Subcutaneous abdominal adipose tissue (tissue), 5 donors: ENCODE data around the gene RASAL2.
"Not testable (repeated sequence)": the region's sequence is repeated elsewhere in the genome, so short reads cannot be mapped to it uniquely, and the experiment has no call there.

ENCODE experiments used
- H3K27ac ChIP-seq: one replicate; pipeline ENCODE4 v1.7.0; 2013; ENCODE audit warnings: low read depth, mild to moderate bottlenecking, inconsistent platforms, low read length, moderate library complexity
- H3K27me3 ChIP-seq, 5 donors: one replicate each; pipeline ENCODE4 v1.7.0; 2013; ENCODE audit warnings: low read length in 5 of 5, inconsistent platforms in 1 of 5; ENCODE audit not compliant: control insufficient read depth in 5 of 5, insufficient read depth in 4 of 5
- H3K36me3 ChIP-seq, 5 donors: one replicate each; pipeline ENCODE4 v1.7.0; 2013; ENCODE audit warnings: low read length in 5 of 5; ENCODE audit not compliant: control insufficient read depth in 5 of 5, insufficient read depth in 5 of 5
- H3K4me1 ChIP-seq, 5 donors: one replicate each; pipeline ENCODE4 v1.7.0; 2013; ENCODE audit warnings: low read length in 5 of 5, mild to moderate bottlenecking in 3 of 5, moderate library complexity in 1 of 5; ENCODE audit not compliant: control insufficient read depth in 5 of 5, insufficient read depth in 5 of 5
- H3K4me3 ChIP-seq, 5 donors: one replicate each; pipeline ENCODE4 v1.7.0; 2013; ENCODE audit warnings: low read length in 5 of 5, low read depth in 1 of 5
- H3K9ac ChIP-seq, 5 donors: one replicate each; pipeline ENCODE4 v1.7.0; 2013; ENCODE audit warnings: low read length in 5 of 5, mild to moderate bottlenecking in 4 of 5, moderate library complexity in 3 of 5
- H3K9me3 ChIP-seq, 5 donors: one replicate each; pipeline ENCODE4 v1.7.0; 2013; ENCODE audit warnings: low read length in 5 of 5; ENCODE audit not compliant: control insufficient read depth in 5 of 5
- donor health status: healthy.
- donor health status: healthy.
- donor health status: healthy.
- donor health status: healthy.
- donor health status: healthy.

RASAL2 gene

DNA sequence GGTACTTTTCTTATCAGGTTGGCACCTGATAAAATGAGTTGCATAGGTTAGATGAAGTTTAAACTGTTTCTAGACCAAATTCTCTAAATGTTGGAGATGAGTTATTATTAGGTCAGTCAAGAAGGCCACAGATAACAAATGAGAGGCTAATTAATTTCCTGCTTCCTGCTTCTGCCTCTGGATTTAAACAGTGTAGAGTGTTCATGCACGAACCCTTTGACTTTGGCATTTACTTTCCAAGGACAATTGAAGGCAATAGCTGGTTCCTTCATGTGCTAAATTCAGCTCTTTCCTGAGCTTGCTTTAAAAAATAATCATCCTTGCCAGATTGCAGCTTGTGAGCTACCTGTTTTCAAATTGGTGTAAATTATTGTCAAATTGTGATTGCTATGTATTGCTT is 80.6 kb downstream of the RASAL2 start:
- no peak overlapping the region for H3K27ac ChIP-seq
- no peaks in the 10 kb centered on the region for H3K36me3 ChIP-seq
- no peak overlapping the region for H3K4me3 ChIP-seq
- H3K4me1 ChIP-seq: peaks cover 0 to 15% (median 0%) of the 10 kb centered on the region in 5 donors
- no peaks in the 10 kb centered on the region for H3K27me3 ChIP-seq
- no peaks in the 10 kb centered on the region for H3K9me3 ChIP-seq
- H3K9ac ChIP-seq: no peak overlapping the region

- Histone ChIP-seq H3K27me3 (no peaks in the 10 kb centered on the region), H3K9me3 (no peaks in the 10 kb centered on the region), H3K4me3 (no peak overlapping the region), H3K9ac (no peak overlapping the region), H3K27ac (no peak overlapping the region), H3K4me1 (peaks cover 0 to 4% (median 0%) of the 10 kb centered on the region in 5 donors), H3K36me3 (no peaks in the 10 kb centered on the region)
These were observed 86.5 kb downstream of the RASAL2 start for GRCh38 chr1:178180405-178180804.

- no peaks in the 10 kb centered on the region for H3K27me3 ChIP-seq
- no peaks in the 10 kb centered on the region for H3K36me3 ChIP-seq
- H3K9ac ChIP-seq: no peak overlapping the region
These were observed 89.9 kb downstream of the RASAL2 start for GRCh38 chr1:178183796-178184195.

DNA sequence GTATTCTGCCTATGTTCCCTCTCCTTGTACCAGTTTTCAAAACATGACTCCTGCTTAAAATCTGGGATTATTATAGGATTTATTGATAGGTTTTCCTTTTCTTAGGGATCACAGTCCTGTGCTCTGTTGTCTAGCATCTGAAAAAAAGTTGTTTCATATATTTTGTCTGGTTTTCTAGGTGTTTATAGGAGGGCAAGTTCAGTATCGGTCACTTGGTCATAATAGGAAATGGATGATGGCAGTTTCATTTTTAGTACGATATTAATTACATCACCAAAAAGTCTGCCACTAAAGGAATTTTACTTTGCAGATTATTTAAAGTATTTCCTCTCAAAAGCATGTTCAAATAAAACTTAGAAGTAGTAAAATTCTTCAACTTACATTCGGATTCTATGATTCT is 94.4 kb downstream of the RASAL2 start:
- no peaks in the 10 kb centered on the region for H3K27me3 ChIP-seq
- H3K9ac ChIP-seq: peak overlapping the region in 1 of 5 donors; percentile 42
- no peaks in the 10 kb centered on the region for H3K9me3 ChIP-seq
- H3K36me3 ChIP-seq: no peaks in the 10 kb centered on the region
- no peak overlapping the region for H3K27ac ChIP-seq
- peak overlapping the region in 4 of 5 donors; percentile 5 to 22 (median 13) for H3K4me3 ChIP-seq
- H3K4me1 ChIP-seq: peaks cover 0 to 11% (median 0%) of the 10 kb centered on the region in 5 donors

More at GRCh38 chr1:178183796-178184195, 89.9 kb downstream of the RASAL2 start:
- no peaks in the 10 kb centered on the region for H3K9me3 ChIP-seq
- no peak overlapping the region for H3K27ac ChIP-seq
- peaks cover 0 to 5% (median 0%) of the 10 kb centered on the region in 5 donors for H3K4me1 ChIP-seq
- H3K4me3 ChIP-seq: no peak overlapping the region

- H3K4me3 ChIP-seq: no peak overlapping the region
- no peak overlapping the region for H3K9ac ChIP-seq
- H3K27me3 ChIP-seq: no peaks in the 10 kb centered on the region
- H3K27ac ChIP-seq: no peak overlapping the region
- H3K4me1 ChIP-seq: peaks cover 0 to 11% (median 0%) of the 10 kb centered on the region in 5 donors
- H3K36me3 ChIP-seq: no peaks in the 10 kb centered on the region
- no peaks in the 10 kb centered on the region for H3K9me3 ChIP-seq
These were observed 95.9 kb downstream of the RASAL2 start for GRCh38 chr1:178189814-178190213.

DNA sequence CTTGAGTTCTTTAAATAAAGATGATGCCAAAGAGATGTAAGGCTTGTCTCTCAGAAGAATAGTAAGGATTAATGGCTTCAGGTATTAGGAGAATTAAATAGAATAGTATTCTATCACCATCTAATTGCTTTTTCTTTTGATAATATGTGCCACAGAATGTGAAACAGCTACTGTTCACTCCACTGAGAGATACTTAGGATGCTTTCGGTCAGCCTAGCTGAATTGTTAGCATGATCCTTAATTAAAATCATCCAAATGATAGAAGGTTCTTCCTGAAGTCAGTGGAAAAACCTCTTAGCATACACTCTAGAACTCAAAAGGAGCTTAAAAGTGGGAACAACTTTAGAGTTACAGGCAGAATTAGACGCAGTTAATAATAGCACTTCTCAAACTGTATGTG is 97.0 kb downstream of the RASAL2 start:
- Histone ChIP-seq H3K9ac (no peak overlapping the region), H3K27me3 (no peaks in the 10 kb centered on the region), H3K36me3 (no peaks in the 10 kb centered on the region), H3K9me3 (no peaks in the 10 kb centered on the region), H3K4me3 (no peak overlapping the region), H3K27ac (no peak overlapping the region), H3K4me1 (peaks cover 0 to 10% (median 0%) of the 10 kb centered on the region in 5 donors)

DNA sequence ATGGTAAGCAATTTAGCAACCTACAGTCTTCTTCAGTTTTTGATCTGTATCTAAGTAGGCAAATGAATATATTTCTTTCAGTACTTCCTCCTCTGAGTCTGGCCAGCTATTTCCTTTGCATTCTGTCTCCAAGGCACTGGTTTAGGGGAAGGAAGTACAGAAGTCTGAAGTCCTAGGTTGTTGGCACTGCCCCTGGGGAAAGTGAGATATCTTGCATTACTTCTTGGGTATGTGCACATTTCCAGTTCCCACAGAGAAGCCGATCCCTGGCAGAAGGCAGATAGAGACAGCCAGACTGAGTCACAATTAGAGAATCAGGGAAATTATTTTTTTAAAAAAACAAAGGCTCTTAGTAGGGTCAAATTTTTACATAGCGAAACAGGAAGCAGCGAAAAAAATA is 98.8 kb downstream of the RASAL2 start:
- H3K36me3 ChIP-seq: no peaks in the 10 kb centered on the region
- H3K9me3 ChIP-seq: no peaks in the 10 kb centered on the region
- no peak overlapping the region for H3K27ac ChIP-seq
- no peak overlapping the region for H3K9ac ChIP-seq
- peaks cover 0 to 10% (median 0%) of the 10 kb centered on the region in 5 donors for H3K4me1 ChIP-seq
- no peaks in the 10 kb centered on the region for H3K27me3 ChIP-seq
- no peak overlapping the region for H3K4me3 ChIP-seq

- Histone ChIP-seq H3K4me3 (no peak overlapping the region), H3K36me3 (no peaks in the 10 kb centered on the region), H3K27me3 (no peaks in the 10 kb centered on the region), H3K9me3 (peaks cover 0 to 4% (median 4%) of the 10 kb centered on the region in 5 donors), H3K27ac (no peak overlapping the region), H3K9ac (no peak overlapping the region), H3K4me1 (peaks cover 0 to 10% (median 0%) of the 10 kb centered on the region in 5 donors)
These were observed 102.7 kb downstream of the RASAL2 start for GRCh38 chr1:178196631-178197030.

DNA sequence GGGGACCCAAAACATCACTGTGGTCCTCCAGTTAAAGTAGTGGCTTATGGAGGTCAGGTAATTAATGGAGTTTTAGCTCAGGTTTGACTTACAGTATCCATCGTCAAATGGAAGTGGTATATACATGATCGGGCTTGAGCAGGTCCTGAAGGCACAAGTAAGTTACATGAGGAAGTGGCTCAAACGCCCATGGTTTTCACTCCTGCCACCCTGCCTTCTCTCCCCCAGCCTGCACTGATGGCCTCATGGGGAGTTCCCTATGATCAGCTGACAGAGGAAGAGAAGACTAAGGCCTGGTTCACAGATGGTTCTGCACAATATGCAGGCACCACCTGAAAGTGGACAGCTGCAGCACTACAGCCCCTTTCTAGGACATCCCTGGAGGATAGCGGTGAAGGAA is 108.2 kb downstream of the RASAL2 start:
- not testable (repeated sequence) for H3K9me3 ChIP-seq, H3K36me3 ChIP-seq, H3K4me1 ChIP-seq, H3K27me3 ChIP-seq, H3K4me3 ChIP-seq, H3K27ac ChIP-seq, H3K9ac ChIP-seq

DNA sequence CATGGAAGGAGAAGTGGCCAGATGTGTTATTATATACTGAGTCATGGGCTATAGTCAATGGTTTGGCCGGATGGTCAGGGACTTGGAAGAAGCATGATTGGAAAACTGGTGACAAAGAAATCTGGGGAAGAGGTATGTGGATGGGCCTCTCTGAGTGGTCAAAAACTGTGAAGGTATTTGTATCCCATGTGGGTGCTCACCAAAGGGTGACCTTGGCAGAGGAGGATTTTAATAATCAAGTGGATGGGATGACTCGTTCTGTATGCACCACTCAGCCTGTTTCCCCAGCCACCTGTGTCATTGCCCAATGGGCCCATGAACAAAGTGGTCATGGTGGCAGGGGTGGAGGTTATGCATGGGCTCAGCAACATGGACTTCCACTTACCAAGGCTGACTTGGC is 108.6 kb downstream of the RASAL2 start:
- H3K27me3 ChIP-seq, H3K27ac ChIP-seq, H3K4me1 ChIP-seq, H3K9me3 ChIP-seq, H3K36me3 ChIP-seq, H3K9ac ChIP-seq, H3K4me3 ChIP-seq: not testable (repeated sequence)
